Cardiac fibroblast (primary cell): Measurements from ENCODE around the gene USP49.
"Not testable (repeated sequence)": the region's sequence is repeated elsewhere in the genome, so short reads cannot be mapped to it uniquely, and the experiment has no call there.

Experiments used
- DNase-seq, 2 donors: peaks; one replicate each; pipeline versions ENCODE4 v3.0.0 to v3.0.0-alpha.2; 2010; ENCODE audit warnings: low read depth in 2 of 2
- H3K4me3 ChIP-seq, 2 donors: replicated peaks in 1 of 2; 1 replicate in 1 of 2; 2 replicates in 1 of 2; pipeline ENCODE4 v1.5.1; 2011; ENCODE audit warnings: low read depth in 2 of 2, low read length in 2 of 2, mild to moderate bottlenecking in 2 of 2, moderate library complexity in 1 of 2
- CTCF ChIP-seq: IDR thresholded peaks from one replicate; pipeline ENCODE4 v1.5.1; 2011; ENCODE audit warnings: low read depth, mild to moderate bottlenecking, low read length, inconsistent platforms

Gene USP49

GRCh38 chr6:41767112-41767833 lies 127.9 kb downstream of the USP49 start:
- peak; percentile 63 to 83 for DNase-seq
- no peak for TF ChIP-seq CTCF
- no peak overlapping the region for H3K4me3 ChIP-seq

- DNase-seq = peak in 1 of 2 donors; percentile 18
- not testable (repeated sequence) for H3K4me3 ChIP-seq
Measured at GRCh38 chr6:41766043-41766664, 129.0 kb downstream of the USP49 start.

- DNase-seq = peak in 1 of 2 donors; percentile 26
- no peak for TF ChIP-seq CTCF
- H3K4me3 ChIP-seq = no peak overlapping the region
Measured at GRCh38 chr6:41763470-41763869, 131.7 kb downstream of the USP49 start.

- no peak overlapping the region for H3K4me3 ChIP-seq
- no peak for TF ChIP-seq CTCF
- DNase-seq = no peak
Measured at GRCh38 chr6:41759905-41760579, 135.1 kb downstream of the USP49 start.

GRCh38 chr6:41759106-41759904 lies 135.9 kb downstream of the USP49 start:
- no peak for DNase-seq
- TF ChIP-seq CTCF = no peak
- no peak overlapping the region for H3K4me3 ChIP-seq

- DNase-seq = no peak
- no peak for TF ChIP-seq CTCF
- H3K4me3 ChIP-seq = no peak overlapping the region
Measured at GRCh38 chr6:41758641-41759035, 136.5 kb downstream of the USP49 start.
